ENCODE results near the gene CHID1.

DNA sequence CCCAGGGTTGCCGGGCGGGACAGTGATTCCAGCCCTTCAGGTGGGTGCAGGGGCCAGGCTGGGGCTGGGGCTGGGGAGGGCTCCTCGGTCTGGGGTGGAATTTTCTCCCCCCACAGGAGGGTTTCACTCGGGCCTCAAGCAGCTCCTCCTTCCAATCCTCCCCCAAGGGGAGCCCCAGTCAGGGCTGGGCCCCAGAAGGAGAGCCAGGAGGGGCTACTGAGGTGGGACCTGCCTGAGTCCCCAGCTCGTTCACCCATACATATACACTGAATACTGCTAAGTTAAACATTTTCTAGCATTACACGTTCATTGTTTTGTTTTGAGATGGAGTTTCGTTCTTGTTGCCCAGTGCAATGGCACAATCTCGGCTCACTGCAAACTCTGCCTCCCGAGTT is 84.4 kb downstream of the CHID1 start:
- TF ChIP-seq FOXM1 (IDR thresholded peaks at IDR 0.05; ENCODE audit: borderline replicate concordance, low read depth) (no peak), CREB1 (IDR thresholded peaks at IDR 0.05; ENCODE audit: low read depth) (no peak), TCF12 (IDR thresholded peaks at IDR 0.05; ENCODE audit: low read depth) (no peak), RAD21 (IDR thresholded peaks at IDR 0.05; ENCODE audit: low read depth) (no peak), YY1 (IDR thresholded peaks at IDR 0.05; ENCODE audit: low read depth) (no peak), TEAD4 (IDR thresholded peaks at IDR 0.05) (no peak), ZBTB7A (IDR thresholded peaks at IDR 0.05; ENCODE audit: low read depth) (no peak), CEBPB (IDR thresholded peaks at IDR 0.05) (no peak), EP300 (IDR thresholded peaks at IDR 0.05; ENCODE audit: borderline replicate concordance) (no peak)
- TF ChIP-seq, protein P1, sequence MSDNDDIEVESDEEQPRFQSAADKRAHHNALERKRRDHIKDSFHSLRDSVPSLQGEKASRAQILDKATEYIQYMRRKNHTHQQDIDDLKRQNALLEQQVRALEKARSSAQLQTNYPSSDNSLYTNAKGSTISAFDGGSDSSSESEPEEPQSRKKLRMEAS (IDR thresholded peaks at IDR 0.05) = no peak
- TF ChIP-seq, protein P2, sequence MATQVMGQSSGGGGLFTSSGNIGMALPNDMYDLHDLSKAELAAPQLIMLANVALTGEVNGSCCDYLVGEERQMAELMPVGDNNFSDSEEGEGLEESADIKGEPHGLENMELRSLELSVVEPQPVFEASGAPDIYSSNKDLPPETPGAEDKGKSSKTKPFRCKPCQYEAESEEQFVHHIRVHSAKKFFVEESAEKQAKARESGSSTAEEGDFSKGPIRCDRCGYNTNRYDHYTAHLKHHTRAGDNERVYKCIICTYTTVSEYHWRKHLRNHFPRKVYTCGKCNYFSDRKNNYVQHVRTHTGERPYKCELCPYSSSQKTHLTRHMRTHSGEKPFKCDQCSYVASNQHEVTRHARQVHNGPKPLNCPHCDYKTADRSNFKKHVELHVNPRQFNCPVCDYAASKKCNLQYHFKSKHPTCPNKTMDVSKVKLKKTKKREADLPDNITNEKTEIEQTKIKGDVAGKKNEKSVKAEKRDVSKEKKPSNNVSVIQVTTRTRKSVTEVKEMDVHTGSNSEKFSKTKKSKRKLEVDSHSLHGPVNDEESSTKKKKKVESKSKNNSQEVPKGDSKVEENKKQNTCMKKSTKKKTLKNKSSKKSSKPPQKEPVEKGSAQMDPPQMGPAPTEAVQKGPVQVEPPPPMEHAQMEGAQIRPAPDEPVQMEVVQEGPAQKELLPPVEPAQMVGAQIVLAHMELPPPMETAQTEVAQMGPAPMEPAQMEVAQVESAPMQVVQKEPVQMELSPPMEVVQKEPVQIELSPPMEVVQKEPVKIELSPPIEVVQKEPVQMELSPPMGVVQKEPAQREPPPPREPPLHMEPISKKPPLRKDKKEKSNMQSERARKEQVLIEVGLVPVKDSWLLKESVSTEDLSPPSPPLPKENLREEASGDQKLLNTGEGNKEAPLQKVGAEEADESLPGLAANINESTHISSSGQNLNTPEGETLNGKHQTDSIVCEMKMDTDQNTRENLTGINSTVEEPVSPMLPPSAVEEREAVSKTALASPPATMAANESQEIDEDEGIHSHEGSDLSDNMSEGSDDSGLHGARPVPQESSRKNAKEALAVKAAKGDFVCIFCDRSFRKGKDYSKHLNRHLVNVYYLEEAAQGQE (IDR thresholded peaks at IDR 0.05; ENCODE audit: low read depth) = no peak
